ENCODE measurements around the gene TM7SF2.

Gene TM7SF2

DNA sequence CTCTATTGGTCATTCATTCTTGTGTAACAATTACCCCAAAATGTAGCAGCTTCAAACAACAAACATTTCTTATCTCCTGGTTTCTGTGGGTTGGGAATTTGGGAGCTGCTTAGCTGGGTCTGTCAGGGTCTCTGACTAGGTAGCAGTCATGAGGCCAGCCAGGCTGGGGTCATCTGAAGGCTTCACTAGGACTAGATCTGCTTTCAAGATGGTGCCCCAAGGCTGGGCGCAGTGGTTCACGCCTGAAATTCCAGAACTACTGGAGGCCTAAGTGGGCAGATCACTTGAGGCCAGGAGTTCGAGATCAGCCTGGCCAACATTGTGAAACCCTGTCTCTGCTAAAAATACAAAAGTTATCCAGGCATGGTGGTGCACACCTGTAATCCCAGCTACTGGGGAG lies 45.3 kb downstream of the TM7SF2 start:
- no peak overlapping the region for H3K4me3 ChIP-seq (ENCODE audit: low read depth, low read length)
- no peak for TF ChIP-seq CTCF (conservative IDR thresholded peaks at IDR 0.05; ENCODE audit: low read depth, low read length)
- no peak for DNase-seq (ENCODE audit: low read depth)

DNA sequence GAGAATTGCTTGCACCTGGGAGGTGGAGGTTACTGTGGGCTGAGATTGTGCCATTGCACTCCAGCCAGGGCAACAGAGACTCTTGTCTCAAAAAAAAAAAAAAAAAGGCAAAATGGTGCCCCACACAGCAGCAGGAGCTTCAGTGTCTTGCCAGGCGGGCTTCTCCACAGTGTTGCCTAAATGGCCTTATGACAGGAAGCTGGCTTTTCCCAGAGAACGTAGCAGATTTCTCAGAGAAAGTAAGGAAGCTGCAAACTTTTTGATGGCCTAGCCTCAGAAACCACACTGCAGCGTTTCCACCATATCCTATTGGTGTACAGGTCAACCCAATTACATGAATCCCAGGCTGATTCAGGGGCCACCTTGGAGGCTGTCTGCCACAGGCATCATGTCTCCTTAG lies 45.7 kb downstream of the TM7SF2 start:
- H3K4me3 ChIP-seq (ENCODE audit: low read depth, low read length), result no peak overlapping the region
- TF ChIP-seq CTCF (conservative IDR thresholded peaks at IDR 0.05; ENCODE audit: low read depth, low read length), result no peak
- no peak for DNase-seq (ENCODE audit: low read depth)

GRCh38 chr11:65159012-65159411 lies 47.3 kb downstream of the TM7SF2 start:
- no peak overlapping the region for H3K4me3 ChIP-seq (ENCODE audit: low read depth, low read length)
- no peak for DNase-seq (ENCODE audit: low read depth)
- TF ChIP-seq CTCF (conservative IDR thresholded peaks at IDR 0.05; ENCODE audit: low read depth, low read length), result no peak

DNA sequence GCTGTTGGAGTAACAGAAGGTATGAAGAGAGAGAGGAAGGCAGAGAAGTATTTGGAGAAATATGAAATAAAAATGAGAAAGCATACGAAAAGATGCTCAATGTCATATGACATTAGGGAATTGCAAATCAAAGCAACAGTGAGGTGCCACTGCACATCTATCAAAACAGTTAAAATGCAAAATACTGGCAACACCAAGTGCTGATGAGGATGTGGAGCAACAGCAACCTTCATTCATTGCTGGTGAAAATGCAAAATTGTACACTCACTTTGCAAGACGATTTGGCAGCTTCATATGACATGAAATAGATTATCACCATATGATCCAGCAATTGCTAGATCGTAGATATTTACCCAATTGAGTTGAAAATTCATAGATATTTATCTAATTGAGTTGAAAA lies 49.0 kb downstream of the TM7SF2 start:
- no peak overlapping the region for H3K4me3 ChIP-seq (ENCODE audit: low read depth, low read length)
- no peak for TF ChIP-seq CTCF (conservative IDR thresholded peaks at IDR 0.05; ENCODE audit: low read depth, low read length)

GRCh38 chr11:65163684-65164083 lies 52.0 kb downstream of the TM7SF2 start:
- TF ChIP-seq CTCF (conservative IDR thresholded peaks at IDR 0.05; ENCODE audit: low read depth, low read length), result no peak
- no peak for DNase-seq (ENCODE audit: low read depth)
- H3K4me3 ChIP-seq (ENCODE audit: low read depth, low read length), result no peak overlapping the region

More for the DNA sequence above, 49.0 kb downstream of the TM7SF2 start:
- no peak for DNase-seq (ENCODE audit: low read depth)
